H9 (cell line): ENCODE measurements around the gene HCN2. TPM values are rescaled to one million over a fixed set of nuclear protein-coding genes. Genes with fewer than 3 reads are reported as not detected.
A peak's percentile ranks its signal among the peaks of the same experiment; 100 is the strongest.

Experiments used
- DNase-seq: peaks from one replicate; pipeline ENCODE4 v3.0.0-alpha.2; 2017
- H2AFZ ChIP-seq: one replicate; pipeline ENCODE4 v1.6.1; 2013; ENCODE audit warnings: mild to moderate bottlenecking, low read length, control low read depth, moderate library complexity
- H2AK5ac ChIP-seq: 2 replicates; pipeline ENCODE4 v1.6.1; 2013; ENCODE audit warnings: low read length, control low read depth, mixed read lengths; ENCODE audit not compliant: insufficient read length
- H2BK120ac ChIP-seq: one replicate; pipeline ENCODE4 v1.6.1; 2013; ENCODE audit warnings: low read depth, mild to moderate bottlenecking, low read length, control low read depth, inconsistent platforms; ENCODE audit not compliant: poor library complexity, severe bottlenecking
- H2BK12ac ChIP-seq: 2 replicates; pipeline ENCODE4 v1.6.1; 2013; ENCODE audit warnings: low read length, control low read depth, mixed read lengths, low read depth; ENCODE audit not compliant: insufficient read length
- H2BK15ac ChIP-seq: 2 replicates; pipeline ENCODE4 v1.6.1; 2013; ENCODE audit warnings: low read depth, low read length, control low read depth
- H2BK20ac ChIP-seq: one replicate; pipeline ENCODE4 v1.6.1; 2013; ENCODE audit warnings: low read depth, mild to moderate bottlenecking, low read length, control low read depth, inconsistent platforms; ENCODE audit not compliant: poor library complexity, severe bottlenecking
- H2BK5ac ChIP-seq: 2 replicates; pipeline ENCODE4 v1.6.1; 2013; ENCODE audit warnings: low read length, control low read depth, mixed read lengths; ENCODE audit not compliant: insufficient read length
- H3K14ac ChIP-seq: 2 replicates; pipeline ENCODE4 v1.6.1; 2013; ENCODE audit warnings: low read length, control low read depth; ENCODE audit not compliant: insufficient read depth
- H3K18ac ChIP-seq: 2 replicates; pipeline ENCODE4 v1.6.1; 2013; ENCODE audit warnings: low read depth, mild to moderate bottlenecking, mixed read lengths, low read length, control low read depth; ENCODE audit not compliant: insufficient read length
- H3K23ac ChIP-seq: 2 replicates; pipeline ENCODE4 v1.6.1; 2013; ENCODE audit warnings: low read length, control low read depth, mixed read lengths, low read depth; ENCODE audit not compliant: insufficient read length
- H3K23me2 ChIP-seq: 2 replicates; pipeline ENCODE4 v1.6.1; 2013; ENCODE audit warnings: low read depth, mild to moderate bottlenecking, mixed read lengths, low read length, control low read depth; ENCODE audit not compliant: insufficient read length, poor library complexity, severe bottlenecking
- H3K27ac ChIP-seq: 2 replicates; pipeline ENCODE4 v1.5.1; 2013; ENCODE audit warnings: low read length, control low read depth, mixed read lengths, low read depth; ENCODE audit not compliant: insufficient read length
- H3K27me3 ChIP-seq: 2 replicates; pipeline ENCODE4 v1.6.1; 2013; ENCODE audit warnings: low read length, control low read depth, inconsistent platforms; ENCODE audit not compliant: insufficient read depth
- H3K4ac ChIP-seq: 2 replicates; pipeline ENCODE4 v1.6.1; 2013; ENCODE audit warnings: low read depth, mild to moderate bottlenecking, control low read depth, inconsistent platforms, low read length, moderate library complexity
- H3K4me1 ChIP-seq: 2 replicates; pipeline ENCODE4 v1.6.1; 2013; ENCODE audit warnings: low read length, control low read depth, inconsistent platforms; ENCODE audit not compliant: insufficient read depth
- H3K4me2 ChIP-seq: 2 replicates; pipeline ENCODE4 v1.6.1; 2013; ENCODE audit warnings: low read length, control low read depth, mixed read lengths; ENCODE audit not compliant: insufficient read length, insufficient read depth
- H3K56ac ChIP-seq: 2 replicates; pipeline ENCODE4 v1.6.1; 2013; ENCODE audit warnings: low read depth, mild to moderate bottlenecking, mixed read lengths, low read length, control low read depth; ENCODE audit not compliant: insufficient read length
- H3K79me1 ChIP-seq: 2 replicates; pipeline ENCODE4 v1.6.1; 2013; ENCODE audit warnings: low read depth, mild to moderate bottlenecking, moderate library complexity, low read length, control low read depth, inconsistent platforms; ENCODE audit not compliant: insufficient read depth, poor library complexity, severe bottlenecking
- H3K79me2 ChIP-seq: 2 replicates; pipeline ENCODE4 v1.6.1; 2013; ENCODE audit warnings: low read length, control low read depth, inconsistent platforms; ENCODE audit not compliant: insufficient read depth
- H3K9ac ChIP-seq: 2 replicates; pipeline ENCODE4 v1.6.1; 2013; ENCODE audit warnings: low read length, control low read depth, mixed read lengths; ENCODE audit not compliant: insufficient read length; ENCODE audit errors: extremely low read depth
- H3K9me3 ChIP-seq: one replicate; pipeline ENCODE4 v1.6.1; 2013; ENCODE audit warnings: low read depth, low read length, inconsistent platforms; ENCODE audit not compliant: control insufficient read depth
- H3T11ph ChIP-seq: one replicate; pipeline ENCODE4 v1.6.1; 2013; ENCODE audit warnings: mild to moderate bottlenecking, low read length, control low read depth, inconsistent platforms
- H4K20me1 ChIP-seq: one replicate; pipeline ENCODE4 v1.6.1; 2013; ENCODE audit not compliant: control insufficient read depth, insufficient read length, insufficient read depth
- H4K5ac ChIP-seq: 2 replicates; pipeline ENCODE4 v1.6.1; 2013; ENCODE audit warnings: low read depth, mild to moderate bottlenecking, mixed read lengths, low read length, control low read depth; ENCODE audit not compliant: insufficient read length
- H4K8ac ChIP-seq: replicated peaks from 2 replicates; pipeline ENCODE4 v1.6.1; 2013; ENCODE audit warnings: low read length, control low read depth, mixed read lengths, low read depth; ENCODE audit not compliant: insufficient read length
- H4K91ac ChIP-seq: 2 replicates; pipeline ENCODE4 v1.6.1; 2013; ENCODE audit warnings: low read depth, mild to moderate bottlenecking, moderate library complexity, mixed read lengths, low read length, control low read depth; ENCODE audit not compliant: insufficient read length
- H3K27ac Mint-ChIP-seq, 3 experiments: 2 replicates in 2 of 3; 3 replicates in 1 of 3; pipeline ENCODE4 v1.8.0; 2020 to 2021; ENCODE audit warnings: mixed read lengths in 3 of 3, mild to moderate bottlenecking in 1 of 3, moderate library complexity in 1 of 3
- H3K27me3 Mint-ChIP-seq: 2 replicates; pipeline ENCODE4 v1.8.0; 2021; ENCODE audit warnings: low read depth, mild to moderate bottlenecking, moderate library complexity, mixed read lengths
- H3K36me3 Mint-ChIP-seq, 3 experiments: 2 replicates in 2 of 3; 3 replicates in 1 of 3; pipeline ENCODE4 v1.8.0; 2020 to 2021; ENCODE audit warnings: low read depth in 3 of 3, mixed read lengths in 3 of 3; ENCODE audit not compliant: insufficient read depth in 1 of 3
- H3K4me1 Mint-ChIP-seq, 2 experiments: 2 replicates each; pipeline ENCODE4 v1.8.0; 2020; ENCODE audit warnings: mixed read lengths in 2 of 2
- H3K4me3 Mint-ChIP-seq, 2 experiments: 2 replicates in 1 of 2; 3 replicates in 1 of 2; pipeline ENCODE4 v1.8.0; 2020 to 2021; ENCODE audit warnings: mild to moderate bottlenecking in 2 of 2, mixed read lengths in 2 of 2, moderate library complexity in 1 of 2
- H3K9me3 Mint-ChIP-seq, 2 experiments: 2 replicates in 1 of 2; 3 replicates in 1 of 2; pipeline ENCODE4 v1.8.0; 2020; ENCODE audit warnings: mild to moderate bottlenecking in 2 of 2, mixed read lengths in 2 of 2, moderate library complexity in 1 of 2
- CTCF ChIP-seq: fragments of 200-600 bp; sonication (generic); conservative IDR thresholded peaks from 3 replicates; pipeline ENCODE4 v1.8.0; 2021; ENCODE audit warnings: antibody characterized with exemption, mild to moderate bottlenecking
- WGBS: extraction: QIAGEN DNeasy Blood & Tissue Kit; methylation state at CpG from one replicate; pipeline ENCODE4 v1.1.7; 2013; ENCODE audit warnings: missing lambda C conversion rate, low lambda C conversion rate, mixed read lengths; ENCODE audit not compliant: insufficient read length; ENCODE audit errors: extremely low coverage; 5-methylcytosine and 5-hydroxymethylcytosine counted together
- total RNA-seq: library from RNA; stranded (reverse); gene quantifications from 2 replicates; pipeline ENCODE4 v1.2.1, GENCODE V29; 2021

Gene HCN2
- total RNA-seq, 1 experiment from 2014 or later = 3.7 TPM

GRCh38 chr19:634975-635652, 45.4 kb downstream of the HCN2 start:
- Mint-ChIP-seq H3K4me1 (peaks cover 9 to 19% of the 10 kb centered on the region in 2 experiments), H3K27ac (no peak overlapping the region), H3K36me3 (peaks cover 7 to 17% (median 8%) of the 10 kb centered on the region in 3 experiments; a peak in 6 of 7 replicates), H3K27me3 (peaks cover 29% of the 10 kb centered on the region), H3K4me3 (peak overlapping the region in 1 of 2 experiments; percentile 26; a peak in 1 of 5 replicates), H3K9me3 (peaks cover 0 to 3% of the 10 kb centered on the region in 2 experiments; a peak in 1 of 5 replicates)
- Histone ChIP-seq H3K9ac (no peak overlapping the region), H2BK5ac (no peak overlapping the region), H3K79me2 (no peaks in the 10 kb centered on the region), H3K56ac (no peak overlapping the region), H3T11ph (no peak overlapping the region), H2BK12ac (no peak overlapping the region), H2AFZ (no peak overlapping the region), H3K79me1 (peaks cover 5% of the 10 kb centered on the region), H3K23ac (no peak overlapping the region), H4K8ac (no peak overlapping the region), H4K5ac (no peak overlapping the region), H2BK120ac (no peak overlapping the region), H2BK20ac (no peak overlapping the region), H3K4me2 (no peak overlapping the region), H3K4ac (no peak overlapping the region), H4K20me1 (peaks cover 4% of the 10 kb centered on the region), H3K23me2 (peaks cover 7% of the 10 kb centered on the region), H2BK15ac (no peak overlapping the region; the same call in 1 of the 2 replicates), H3K18ac (no peak overlapping the region), H3K27me3 (no peaks in the 10 kb centered on the region; the same call in 1 of the 2 replicates), H2AK5ac (no peak overlapping the region), H3K4me1 (no peaks in the 10 kb centered on the region; the same call in 1 of the 2 replicates), H3K27ac (no peak overlapping the region), H4K91ac (no peak overlapping the region), H3K14ac (no peak overlapping the region), H3K9me3 (no peaks in the 10 kb centered on the region)
- no peak for DNase-seq
- WGBS = no CpG with 5 or more reads among the region's 16 CpGs
- no peak for TF ChIP-seq CTCF
